GM13976 (cell line): ENCODE results near the gene ENAH.
"Not testable (repeated sequence)": the region's sequence is repeated elsewhere in the genome, so short reads cannot be mapped to it uniquely, and the experiment has no call there.

Experiments
- DNase-seq: peaks from one replicate; pipeline ENCODE4 v3.0.0; 2012; ENCODE audit warnings: low spot score
- in situ Hi-C: fragments of 300-500 bp; cut with MboI; formaldehyde crosslinking; loops from one replicate; pipeline ENCODE4 v1.12.0; 2022; ENCODE audit warnings: low sequenced_read_pairs, mixed read lengths, inconsistent platforms; ENCODE audit not compliant: unreplicated experiment
- TF ChIP-seq, protein P1 (sequence below): IDR thresholded peaks from 2 replicates; pipeline ENCODE4 v1.5.1; 2012; ENCODE audit warnings: borderline replicate concordance, mild to moderate bottlenecking; ENCODE audit not compliant: insufficient read depth; ENCODE audit errors: extremely low read depth, missing control alignments, control extremely low read depth

Gene ENAH

DNA sequence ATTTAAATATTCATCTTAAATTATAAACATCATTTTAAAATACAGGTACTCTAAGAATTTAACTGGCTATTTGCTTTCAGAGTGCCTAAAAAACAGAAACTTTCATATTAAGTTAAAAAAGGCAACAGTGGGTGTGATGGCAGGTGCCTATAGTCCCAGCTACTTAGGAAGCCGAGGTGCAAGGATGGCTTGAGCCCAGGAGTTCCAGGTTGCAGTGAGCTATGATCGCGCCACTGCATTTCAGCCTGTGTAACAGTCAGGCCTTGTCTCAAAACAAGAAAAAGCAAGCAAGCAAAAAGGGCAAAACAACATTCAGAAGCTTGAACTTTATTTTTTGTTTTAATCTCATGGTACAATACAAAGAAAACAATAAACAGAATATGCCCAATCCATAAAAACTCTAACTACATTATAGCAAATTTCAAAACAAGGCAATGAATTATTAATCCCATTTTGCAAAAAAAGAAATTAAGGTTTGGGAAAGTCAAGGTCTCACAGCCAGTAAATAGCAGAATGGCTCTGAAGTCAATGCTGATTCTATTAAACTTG is 15.2 kb downstream of the ENAH start:
- DNase-seq = no peak
- TF ChIP-seq, protein P1, sequence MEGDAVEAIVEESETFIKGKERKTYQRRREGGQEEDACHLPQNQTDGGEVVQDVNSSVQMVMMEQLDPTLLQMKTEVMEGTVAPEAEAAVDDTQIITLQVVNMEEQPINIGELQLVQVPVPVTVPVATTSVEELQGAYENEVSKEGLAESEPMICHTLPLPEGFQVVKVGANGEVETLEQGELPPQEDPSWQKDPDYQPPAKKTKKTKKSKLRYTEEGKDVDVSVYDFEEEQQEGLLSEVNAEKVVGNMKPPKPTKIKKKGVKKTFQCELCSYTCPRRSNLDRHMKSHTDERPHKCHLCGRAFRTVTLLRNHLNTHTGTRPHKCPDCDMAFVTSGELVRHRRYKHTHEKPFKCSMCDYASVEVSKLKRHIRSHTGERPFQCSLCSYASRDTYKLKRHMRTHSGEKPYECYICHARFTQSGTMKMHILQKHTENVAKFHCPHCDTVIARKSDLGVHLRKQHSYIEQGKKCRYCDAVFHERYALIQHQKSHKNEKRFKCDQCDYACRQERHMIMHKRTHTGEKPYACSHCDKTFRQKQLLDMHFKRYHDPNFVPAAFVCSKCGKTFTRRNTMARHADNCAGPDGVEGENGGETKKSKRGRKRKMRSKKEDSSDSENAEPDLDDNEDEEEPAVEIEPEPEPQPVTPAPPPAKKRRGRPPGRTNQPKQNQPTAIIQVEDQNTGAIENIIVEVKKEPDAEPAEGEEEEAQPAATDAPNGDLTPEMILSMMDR = no peak
- in situ Hi-C loops = no loop called here

DNA sequence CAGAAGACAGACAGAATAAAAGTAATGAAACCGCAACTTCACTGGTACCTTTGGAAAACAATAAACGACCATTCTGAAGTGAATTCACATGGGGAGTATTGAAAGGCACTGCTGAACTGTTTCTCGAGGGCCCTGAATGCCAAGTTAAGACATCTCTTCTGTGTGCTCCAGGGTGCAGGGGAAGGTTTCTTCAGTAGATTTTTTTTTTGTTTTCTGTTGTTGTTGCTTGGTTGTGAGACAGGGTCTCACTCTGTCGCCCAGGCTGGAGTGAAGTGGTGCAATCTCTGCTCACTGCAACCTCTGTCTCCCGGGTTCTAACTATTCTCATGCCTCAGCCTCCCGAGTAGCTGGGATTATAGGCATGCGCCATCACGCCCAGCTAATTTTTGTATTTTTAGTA is 15.9 kb downstream of the ENAH start:
- in situ Hi-C loops, DNase-seq: not testable (repeated sequence)

DNA sequence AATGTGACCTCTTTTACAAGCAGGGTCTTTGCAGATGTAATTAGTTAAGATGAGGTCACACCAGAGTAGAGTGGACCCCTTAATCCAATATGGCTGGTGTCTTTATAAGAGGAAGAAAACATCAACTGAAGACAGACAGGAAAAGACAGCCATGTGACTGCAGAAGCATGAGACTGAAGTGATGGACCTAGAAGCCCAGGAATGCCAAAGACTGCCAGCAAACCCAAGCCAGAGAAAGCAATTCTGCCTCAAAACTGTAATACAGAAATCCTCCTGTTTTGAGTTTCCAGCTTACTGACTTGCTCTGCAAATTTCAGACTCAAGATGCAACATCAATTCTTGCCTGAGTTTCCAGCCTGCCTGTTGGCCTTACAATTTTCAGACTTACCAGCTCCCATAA is 17.3 kb downstream of the ENAH start:
- in situ Hi-C loops = no loop called here
- TF ChIP-seq, protein P1 = no peak
- no peak for DNase-seq

DNA sequence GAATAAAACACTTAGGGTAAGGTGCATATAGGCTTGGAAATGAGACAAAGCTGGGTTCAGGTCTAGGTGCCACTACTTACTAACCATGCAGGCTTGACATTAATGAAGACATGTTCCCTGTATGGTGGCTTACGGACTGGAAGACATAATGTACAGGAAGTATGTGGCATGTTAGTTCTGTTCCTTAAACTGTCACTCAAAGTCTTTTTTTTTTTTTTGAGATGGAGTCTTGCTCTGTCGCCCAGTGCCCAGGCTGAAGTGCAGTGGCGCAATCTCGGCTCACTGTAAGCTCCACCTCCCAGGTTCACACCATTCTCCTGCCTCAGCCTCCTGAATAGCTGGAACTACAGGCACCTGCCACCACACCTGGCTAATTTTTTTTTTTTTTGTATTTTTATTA is 20.1 kb downstream of the ENAH start:
- in situ Hi-C loops = not testable (repeated sequence)

DNA sequence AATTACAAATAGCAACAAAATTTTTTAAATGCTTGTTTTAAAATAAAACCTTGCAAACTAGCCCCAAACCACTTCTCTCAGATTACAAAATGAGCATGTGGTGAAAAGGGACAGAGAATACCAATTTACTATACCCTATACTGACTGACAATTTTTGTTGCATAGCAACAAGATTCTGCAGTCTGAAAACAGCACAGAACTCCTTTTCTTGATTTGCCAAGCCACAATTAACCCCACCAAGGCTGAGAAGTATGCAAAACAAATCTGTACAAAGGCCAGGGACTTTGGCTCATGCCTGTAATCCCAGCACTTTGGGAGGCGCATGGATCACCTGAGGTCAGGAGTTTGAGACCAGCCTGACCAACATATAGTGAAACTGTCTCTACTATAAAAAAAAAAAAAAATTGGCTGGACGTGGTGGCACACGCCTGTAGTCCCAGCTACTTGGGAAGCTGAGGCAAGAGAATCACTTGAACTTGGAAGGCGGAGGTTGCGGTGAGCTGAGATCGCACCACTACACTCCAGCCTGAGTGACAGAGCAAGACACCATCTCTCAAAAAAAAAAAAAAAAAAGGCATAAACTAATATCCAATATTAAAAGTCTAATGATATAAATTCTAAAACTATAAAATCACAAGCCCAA is 21.8 kb downstream of the ENAH start:
- no peak for DNase-seq
- in situ Hi-C loops = no loop called here
- TF ChIP-seq, protein P1 = no peak

More for the DNA sequence above, 20.1 kb downstream of the ENAH start:
- DNase-seq = not testable (repeated sequence)

DNA sequence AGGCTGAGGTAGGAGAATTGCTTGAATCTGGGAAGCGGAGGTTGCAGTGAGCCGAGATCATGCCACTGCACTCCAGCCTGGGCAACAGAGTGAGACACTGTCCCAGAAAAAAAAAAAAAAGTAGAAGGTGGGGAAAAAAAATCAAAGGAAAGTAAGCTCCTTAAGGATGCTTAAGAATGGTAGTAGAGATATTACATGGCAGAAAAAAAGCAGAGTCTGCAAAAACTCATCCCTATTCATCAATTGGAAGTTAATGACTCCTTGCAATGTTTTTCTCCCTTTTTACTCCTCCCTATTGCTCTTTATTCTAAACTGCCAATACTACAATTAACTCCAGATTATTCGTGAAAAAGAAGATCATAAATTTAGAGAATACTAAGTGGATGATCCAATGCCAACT is 23.4 kb downstream of the ENAH start:
- no peak for DNase-seq
- in situ Hi-C loops = no loop called here
- TF ChIP-seq, protein P1 = no peak

DNA sequence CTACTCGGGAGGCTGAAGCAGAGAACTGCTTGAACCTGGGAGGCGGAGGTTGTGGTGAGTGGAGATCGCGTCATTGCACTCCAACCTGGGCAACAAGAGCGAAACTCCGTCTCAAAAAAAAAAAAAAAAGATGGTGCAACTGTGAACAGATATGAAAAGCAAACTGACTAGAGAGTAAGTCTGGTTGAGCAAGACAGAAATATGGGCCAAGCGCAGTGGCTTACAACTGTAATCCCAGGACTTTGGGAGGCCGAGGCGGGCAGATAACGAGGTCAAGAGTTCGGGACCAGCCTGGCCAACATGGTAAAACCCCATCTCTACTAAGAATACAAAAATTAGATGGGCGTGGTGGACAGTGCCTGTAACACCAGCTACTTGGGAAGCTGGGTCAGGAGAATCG is 24.1 kb downstream of the ENAH start:
- in situ Hi-C loops, DNase-seq: not testable (repeated sequence)

DNA sequence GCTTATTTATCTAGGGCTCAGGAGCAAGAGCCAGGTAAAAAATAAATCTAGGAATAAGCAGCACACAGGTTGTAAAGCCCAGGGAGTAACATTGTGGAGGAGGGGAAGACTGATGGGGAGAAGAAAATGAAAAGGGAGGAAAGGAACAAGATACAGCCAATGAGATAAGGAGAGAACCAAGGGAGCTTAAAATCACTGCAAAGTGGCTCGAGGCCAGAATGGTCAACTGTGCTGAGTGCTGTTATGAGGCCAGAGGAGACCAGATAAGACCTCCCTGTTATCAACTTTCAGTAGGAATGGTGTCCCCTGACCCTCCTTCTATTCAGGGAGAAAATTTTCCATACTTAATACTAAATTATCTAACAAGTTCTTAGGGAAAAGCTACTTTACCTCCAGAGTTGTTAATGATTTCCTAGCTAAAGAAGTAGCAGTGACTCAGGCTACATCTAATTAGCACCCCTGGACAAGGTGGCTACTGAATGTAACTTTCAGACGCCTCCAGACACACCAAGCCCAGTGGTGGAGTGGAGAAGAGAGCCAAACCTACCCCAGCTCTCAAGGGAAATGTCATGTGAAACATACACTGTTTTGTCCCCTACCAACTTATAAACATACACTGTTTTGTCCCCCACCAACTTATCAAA is 25.5 kb downstream of the ENAH start:
- TF ChIP-seq, protein P1 = no peak
- in situ Hi-C loops = no loop called here
- no peak for DNase-seq
